ENCODE results near the gene ISOC1.

ISOC1 gene

GRCh38 chr5:129096382-129096991, 1.9 kb downstream of the ISOC1 start:
- DNase-seq: no peak

DNA sequence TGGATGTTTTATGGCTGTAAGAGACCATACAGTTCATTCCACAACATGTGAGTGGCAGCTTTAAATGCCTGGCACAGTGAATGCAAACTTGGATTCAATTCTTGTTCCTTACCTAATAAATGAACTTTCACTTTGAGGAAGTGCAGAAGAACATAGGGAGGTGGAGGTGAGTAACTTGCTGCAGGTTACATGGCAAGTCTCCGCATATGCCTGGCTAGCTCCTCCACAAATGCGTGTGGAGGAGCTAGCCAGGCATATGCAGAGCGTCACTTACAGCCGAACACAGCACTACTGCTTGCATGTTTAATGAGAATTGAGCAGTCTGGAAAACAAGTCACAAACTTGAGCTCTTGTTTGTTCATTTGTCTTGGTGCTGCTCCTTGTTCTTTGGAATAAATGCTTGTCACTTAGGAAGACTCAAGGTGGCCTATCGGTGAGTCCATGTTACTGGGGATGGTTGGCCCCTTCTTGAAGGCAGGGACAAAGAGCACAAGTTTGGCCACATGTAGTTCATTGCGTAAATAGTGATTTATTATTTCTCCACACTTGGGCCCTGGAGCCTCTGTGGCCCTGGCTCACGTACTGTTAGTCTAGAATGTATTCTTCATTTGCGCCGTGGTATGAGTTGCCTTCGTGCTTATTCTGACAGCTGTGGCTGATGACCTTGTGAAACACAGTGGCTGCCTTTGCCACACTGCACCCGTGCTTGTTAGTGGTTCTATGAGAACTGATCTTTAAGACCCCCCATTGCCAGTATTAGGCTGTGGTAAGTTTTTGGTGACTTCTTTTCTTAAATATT, 3.1 kb downstream of the ISOC1 start:
- DNase-seq: no peak

DNA sequence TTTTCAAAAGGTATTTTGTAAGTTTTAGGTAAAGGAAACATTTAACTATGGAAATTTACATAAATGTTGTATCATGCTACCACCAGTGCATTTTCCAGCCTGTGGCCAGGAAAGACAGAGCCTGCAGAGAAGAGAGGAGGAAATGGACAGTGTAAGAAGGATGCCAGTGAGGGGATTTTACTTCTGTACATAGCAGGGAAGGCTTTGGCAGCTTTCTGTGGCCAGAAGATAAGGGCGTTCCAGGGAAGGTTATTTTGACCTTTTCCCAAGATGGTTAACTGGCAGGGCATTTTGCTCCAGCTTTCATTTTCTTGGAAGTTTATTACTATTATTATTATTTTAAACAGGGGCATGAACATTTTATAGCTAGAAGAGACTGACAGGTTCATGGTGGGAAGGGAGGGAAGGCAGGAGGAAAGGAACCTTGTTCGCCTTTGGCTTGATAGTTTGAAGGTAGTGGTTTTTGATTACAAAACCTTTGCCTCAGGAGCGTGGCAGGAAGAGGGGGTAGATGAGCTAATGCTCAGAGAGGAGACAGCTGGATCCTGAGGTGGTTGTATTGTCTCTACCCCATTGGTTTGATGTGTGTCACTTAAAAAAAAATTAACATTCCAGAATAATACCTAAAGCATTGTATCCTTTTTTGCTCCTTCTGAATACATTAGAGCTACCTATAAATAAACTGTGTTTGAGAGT, 4.1 kb downstream of the ISOC1 start:
- no peak for DNase-seq

DNA sequence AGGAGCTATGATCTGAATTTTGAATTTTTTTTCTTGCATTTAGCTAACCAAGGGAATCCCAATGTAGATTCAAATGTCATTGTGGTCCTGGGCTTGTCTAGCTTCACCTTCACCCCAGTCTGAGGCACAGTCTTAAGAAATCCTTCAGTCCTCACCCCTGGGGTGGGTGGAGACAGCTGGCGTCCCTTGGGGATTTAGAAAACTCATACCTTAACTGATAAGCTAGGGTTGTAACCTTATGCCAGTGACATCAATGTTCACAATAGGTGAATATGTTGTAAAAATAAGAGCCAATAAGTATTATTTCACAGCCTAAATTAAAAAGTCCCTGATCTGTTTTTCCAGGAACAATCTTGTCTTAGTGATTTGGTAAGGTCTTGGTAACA, 4.6 kb downstream of the ISOC1 start:
- DNase-seq: no peak

DNA sequence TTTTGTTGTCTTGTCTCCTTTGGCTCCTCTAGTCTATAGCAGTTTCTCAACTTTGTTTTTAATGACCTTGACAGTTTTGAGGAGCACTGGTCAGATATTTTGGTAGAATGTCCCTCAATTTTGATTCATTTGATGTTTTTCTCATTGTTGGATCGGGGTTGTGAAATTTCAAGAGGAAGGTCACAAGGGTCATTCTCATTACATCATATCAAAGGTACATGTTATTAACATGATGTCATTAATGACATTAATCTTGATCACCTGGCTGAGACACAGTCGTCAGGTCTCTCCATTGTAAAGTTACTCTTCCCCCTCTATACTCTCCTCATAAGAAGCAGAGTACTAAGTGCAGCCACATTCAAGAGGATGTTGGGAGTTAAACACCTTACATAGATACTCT, 7.2 kb downstream of the ISOC1 start:
- no peak for DNase-seq

DNA sequence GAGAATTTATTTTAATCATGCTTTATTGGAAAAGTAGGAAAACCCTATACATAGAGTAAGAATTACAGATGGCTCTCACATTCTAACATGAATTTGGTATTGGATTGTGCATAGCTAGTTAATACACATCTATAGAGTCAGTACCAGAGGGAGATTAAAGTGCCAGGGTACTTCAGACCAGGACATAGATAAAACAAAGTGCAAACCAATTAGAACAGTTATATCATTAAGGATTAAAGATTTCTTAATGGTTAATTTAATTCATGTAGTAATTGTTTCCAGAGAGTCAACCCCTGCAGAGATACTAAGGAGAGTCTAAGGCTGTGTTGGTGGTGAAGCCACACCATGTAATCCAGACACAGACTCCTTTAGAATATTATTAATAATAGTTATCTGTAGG, 8.8 kb downstream of the ISOC1 start:
- DNase-seq: no peak

GRCh38 chr5:129104915-129105455, 10.4 kb downstream of the ISOC1 start:
- DNase-seq: no peak

DNA sequence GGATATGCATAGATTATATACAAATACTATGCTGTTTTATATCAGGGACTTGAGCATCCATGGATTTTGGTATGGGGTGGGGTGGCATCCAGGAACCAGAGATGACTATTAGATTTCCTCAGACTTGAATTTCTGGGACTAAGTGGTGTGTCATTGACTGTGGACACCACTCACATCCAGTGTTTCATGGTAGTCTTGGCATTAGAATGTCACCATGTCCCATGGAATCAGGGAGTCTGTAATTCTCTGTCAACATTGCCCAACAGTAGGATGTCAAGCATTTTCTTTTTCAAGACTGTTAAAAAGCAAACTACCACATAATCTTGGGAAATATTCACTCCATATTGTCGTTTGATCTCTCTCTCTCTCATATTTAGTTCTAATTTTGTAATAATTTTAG, 13.1 kb downstream of the ISOC1 start:
- no peak for DNase-seq

- no peak for DNase-seq
These were observed 16.2 kb downstream of the ISOC1 start for GRCh38 chr5:129110742-129111141.

- no peak for DNase-seq
These were observed 16.8 kb downstream of the ISOC1 start for GRCh38 chr5:129111351-129111750.

GRCh38 chr5:129112295-129112694, 17.7 kb downstream of the ISOC1 start:
- no peak for DNase-seq

GRCh38 chr5:129113867-129114266, 19.3 kb downstream of the ISOC1 start:
- DNase-seq: no peak

DNA sequence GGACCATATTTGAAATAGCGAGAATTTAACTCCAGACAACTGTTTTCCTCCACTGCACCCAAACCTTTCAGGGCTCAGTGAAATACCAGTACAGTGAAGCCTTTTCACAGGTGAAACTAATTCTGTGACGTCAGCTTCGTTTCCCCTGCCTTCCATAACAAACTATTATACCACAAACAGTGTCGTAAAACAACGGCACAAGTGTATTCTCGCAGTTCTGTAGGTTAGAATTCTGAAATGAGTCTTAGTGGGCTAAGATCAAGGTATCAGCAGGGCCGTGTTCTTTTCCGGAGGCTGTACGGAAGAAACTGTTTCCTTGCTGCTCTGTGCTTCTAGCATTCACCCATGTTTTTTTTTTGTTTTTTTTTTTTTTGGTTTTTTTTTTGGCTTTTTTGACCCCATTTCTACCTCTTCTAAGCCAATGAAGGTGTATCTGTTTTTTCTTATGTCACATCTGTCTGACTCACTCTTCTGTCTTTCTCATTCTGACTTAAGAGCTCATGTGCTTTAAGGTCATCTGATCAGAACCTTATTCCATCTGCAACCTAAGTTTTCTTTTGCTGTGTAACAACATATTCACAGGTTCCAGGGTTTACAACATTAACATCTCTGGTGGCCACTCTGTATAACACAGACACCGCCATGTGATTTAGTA, 20.1 kb downstream of the ISOC1 start:
- DNase-seq: peak; percentile 23

DNA sequence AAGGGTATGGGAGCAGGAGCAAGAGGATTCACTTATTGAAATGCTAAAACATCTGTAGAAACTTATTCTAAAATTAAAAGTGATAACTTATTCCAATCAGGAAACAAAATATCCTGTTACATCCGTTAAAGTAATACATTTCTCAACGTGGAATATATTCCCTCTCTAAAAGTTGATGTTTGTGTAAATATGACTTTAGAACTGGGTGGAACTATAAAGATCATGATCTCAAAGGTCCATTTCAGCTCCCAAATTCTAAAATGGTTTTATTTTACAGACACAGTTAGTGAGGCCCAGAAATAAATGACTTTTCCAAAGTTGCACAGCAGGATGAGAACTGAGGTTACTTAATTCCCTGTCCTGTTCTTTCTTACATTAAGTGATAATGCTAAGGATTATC, 21.1 kb downstream of the ISOC1 start:
- no peak for DNase-seq

DNA sequence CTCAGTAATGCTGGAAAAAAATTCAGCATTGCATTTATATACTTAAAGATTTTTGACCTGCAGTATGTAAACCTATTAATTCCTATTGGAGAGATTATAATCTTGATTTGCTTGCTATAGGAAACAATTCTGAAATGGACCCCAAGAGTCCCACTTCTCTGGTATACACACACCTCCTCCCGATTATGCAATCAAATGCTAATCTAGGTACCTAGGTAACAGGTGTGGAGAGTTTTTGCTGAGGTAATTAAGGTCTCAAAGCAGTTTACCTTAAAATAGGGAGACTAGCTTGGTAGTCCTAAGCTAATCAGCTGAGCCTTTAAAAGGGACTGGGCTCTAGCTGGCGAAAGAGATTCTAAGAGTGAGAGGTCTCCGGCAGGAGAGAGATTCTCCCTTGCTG, 22.2 kb downstream of the ISOC1 start:
- DNase-seq: no peak

- no peak for DNase-seq
These were observed 23.9 kb downstream of the ISOC1 start for GRCh38 chr5:129118405-129118804.

GRCh38 chr5:129118826-129119225, 24.3 kb downstream of the ISOC1 start:
- DNase-seq: no peak

GRCh38 chr5:129120158-129120581, 25.6 kb downstream of the ISOC1 start:
- no peak for DNase-seq

DNA sequence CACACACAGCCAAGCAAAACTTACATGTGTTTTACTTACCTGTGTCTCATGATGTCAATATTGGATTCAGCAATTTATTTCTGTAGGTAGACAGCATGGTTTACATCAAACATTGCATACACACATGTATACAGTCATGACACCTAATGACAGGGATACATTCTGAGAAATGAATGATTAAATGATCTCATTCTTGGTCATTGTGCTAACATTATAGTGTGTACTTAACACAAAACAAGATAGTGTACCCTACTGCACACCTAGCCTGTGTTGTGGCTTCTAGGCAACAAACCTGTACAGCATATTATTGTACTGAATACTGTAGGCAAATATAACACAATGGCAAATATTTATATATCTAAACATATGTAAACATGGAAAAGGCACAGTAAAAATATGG, 28.0 kb downstream of the ISOC1 start:
- DNase-seq: no peak

DNA sequence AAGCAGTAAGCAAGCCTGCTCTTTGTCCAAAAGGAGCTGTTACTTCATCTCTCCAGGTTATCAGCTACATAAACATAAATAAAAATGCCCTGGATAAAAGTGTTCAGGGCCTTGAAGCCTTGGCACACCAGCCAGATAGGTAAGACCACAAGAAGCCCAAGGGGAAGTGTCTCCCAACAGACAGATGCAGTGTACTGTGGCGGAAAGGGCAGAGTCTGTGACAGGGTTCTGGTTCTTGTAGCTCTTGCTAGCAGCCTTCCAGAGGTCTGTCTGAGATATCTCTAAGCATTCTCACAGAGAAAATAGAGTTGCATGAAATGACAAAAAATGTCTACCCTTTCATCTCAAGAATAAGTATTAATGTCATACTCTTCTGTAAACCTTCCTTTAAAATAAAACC, 30.1 kb downstream of the ISOC1 start:
- no peak for DNase-seq

DNA sequence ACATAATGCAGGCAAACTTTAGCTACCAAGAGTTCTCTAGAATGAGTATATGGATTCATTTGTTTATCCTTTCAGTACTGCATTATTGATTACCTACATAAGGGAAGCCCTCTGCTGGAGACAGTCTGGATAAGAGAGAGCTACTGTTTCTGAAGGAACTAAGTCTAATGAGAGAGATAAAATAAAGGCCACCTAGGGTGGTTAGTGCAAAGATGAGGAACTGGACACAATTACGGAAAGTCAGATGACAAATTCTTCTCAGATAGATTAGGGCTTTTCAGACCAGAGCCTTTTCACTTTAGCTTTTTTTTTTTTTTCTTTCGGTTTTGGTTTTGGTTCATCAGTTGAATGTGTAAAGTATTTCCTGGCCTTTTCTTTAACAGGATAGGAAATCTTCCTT, 31.3 kb downstream of the ISOC1 start:
- DNase-seq: peak; percentile 35

- no peak for DNase-seq
These were observed 39.0 kb downstream of the ISOC1 start for GRCh38 chr5:129133553-129133952.

DNA sequence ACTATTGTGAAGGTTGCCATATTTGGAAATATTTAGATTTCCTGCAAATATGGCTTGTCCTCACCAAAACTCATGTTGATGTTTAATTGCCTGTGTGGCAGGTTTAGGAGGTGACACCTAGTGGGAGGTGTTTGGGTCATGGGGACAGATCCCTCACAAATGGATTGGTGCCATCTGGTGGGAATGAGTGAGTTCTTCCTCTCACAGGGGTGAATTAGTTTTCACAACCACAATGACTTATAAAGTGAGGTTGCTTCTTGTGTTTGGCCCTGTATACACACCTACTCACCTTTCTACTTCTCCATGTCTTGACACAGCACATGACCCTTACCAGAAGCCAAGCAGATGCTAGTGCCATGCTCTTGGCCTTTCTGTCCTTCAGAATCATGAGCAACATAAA, 41.1 kb downstream of the ISOC1 start:
- peak; percentile 27 for DNase-seq

All from CD4-positive, alpha-beta T cell treated with Interleukin-21 for 1 hour (primary cell).